GM12878 (cell line): ENCODE results near the gene ADGRL3. TPM values are rescaled to one million over a fixed set of nuclear protein-coding genes. Genes with fewer than 3 reads are reported as not detected.
"Not testable (repeated sequence)": the region's sequence is repeated elsewhere in the genome, so short reads cannot be mapped to it uniquely, and the experiment has no call there.

Source experiments
- ATAC-seq: fragments of 200-7000 bp; cut with Tn5 transposase; 3 replicates; pipeline ENCODE4 v1.9.1; 2020; ENCODE audit warnings: mild to moderate bottlenecking, moderate library complexity
- BruUV-seq: library from RNA; stranded (reverse); fragments of 400-500 nt; replicated peaks from 2 replicates; lab custom pipeline; 2021; lab: Mats Ljungman, UMichigan
- CTCF ChIA-PET: fragments of 300-600 bp; sonication (Branson Sonifier 250); formaldehyde crosslinking; extraction: SDS; loops from one replicate; lab custom pipeline; 2021; ENCODE audit warnings: inconsistent platforms; lab: Yijun Ruan, JAX
- POLR2A ChIA-PET: fragments of 350-600 bp; formaldehyde crosslinking; extraction: SDS; loops from one replicate; lab custom pipeline; 2021; ENCODE audit warnings: inconsistent platforms; lab: Charles Lee
- RAD21 ChIA-PET: fragments of 300-600 bp; sonication (Branson Sonifier 250); formaldehyde crosslinking; loops from one replicate; lab custom pipeline; 2023; ENCODE audit warnings: antibody characterized with exemption; ENCODE audit not compliant: unreplicated experiment; lab: Charles Lee
- SMC1A ChIA-PET: fragments of 300-600 bp; sonication (Branson Sonifier 250); formaldehyde crosslinking; loops from one replicate; lab custom pipeline; 2023; ENCODE audit not compliant: unreplicated experiment, uncharacterized antibody; lab: Charles Lee
- DNase-seq: peaks from one replicate; pipeline ENCODE4 v3.0.0-alpha.2; 2011; ENCODE audit warnings: low read depth, low spot score
- FAIRE-seq: peaks from 3 replicates; lab custom pipeline; 2011; peaks lifted over from hg19 to GRCh38; lab: Jason Lieb, UNC
- H2AFZ ChIP-seq: 2 replicates; pipeline ENCODE4 v1.6.0; 2011; ENCODE audit warnings: low read depth, low read length, control low read depth; ENCODE audit not compliant: control insufficient read depth
- H3K27ac ChIP-seq: 2 replicates; pipeline ENCODE4 v1.5.1; 2011; ENCODE audit warnings: control low read depth; ENCODE audit not compliant: control insufficient read depth, insufficient read depth
- H3K27me3 ChIP-seq, 2 experiments: replicated peaks in 1 of 2; 2 replicates each; pipeline versions ENCODE4 v1.6.0 to v1.6.1; 2011; ENCODE audit warnings: low read length in 1 of 2; ENCODE audit not compliant: control insufficient read depth in 2 of 2, insufficient read depth in 2 of 2
- H3K36me3 ChIP-seq, 2 experiments: 2 replicates each; pipeline ENCODE4 v1.5.1; 2011; ENCODE audit warnings: low read length in 1 of 2; ENCODE audit not compliant: control insufficient read depth in 2 of 2, insufficient read depth in 2 of 2
- H3K4me1 ChIP-seq: 2 replicates; pipeline ENCODE4 v1.6.1; 2011; ENCODE audit warnings: mild to moderate bottlenecking, low read length, moderate library complexity, mixed read lengths; ENCODE audit not compliant: control insufficient read depth, insufficient read depth
- H3K4me2 ChIP-seq: 2 replicates; pipeline ENCODE4 v1.6.0; 2011; ENCODE audit warnings: control low read depth; ENCODE audit not compliant: control insufficient read depth, insufficient read depth
- H3K4me3 ChIP-seq: fragments of 200-600 bp; sonication (generic); 2 replicates; pipeline ENCODE4 v1.5.1; 2016
- H3K79me2 ChIP-seq: 2 replicates; pipeline ENCODE4 v1.6.0; 2011; ENCODE audit warnings: low read length; ENCODE audit not compliant: control insufficient read depth, insufficient read depth
- H3K9ac ChIP-seq: 2 replicates; pipeline ENCODE4 v1.8.0; 2011; ENCODE audit warnings: low read length, control low read depth, mixed read lengths; ENCODE audit not compliant: control insufficient read depth, insufficient read depth
- H3K9me3 ChIP-seq: replicated peaks from 3 replicates; pipeline ENCODE4 v1.5.1; 2011; ENCODE audit warnings: mild to moderate bottlenecking, low read length; ENCODE audit not compliant: control insufficient read depth, insufficient read depth
- H4K20me1 ChIP-seq: 2 replicates; pipeline ENCODE4 v1.6.0; 2011; ENCODE audit not compliant: control insufficient read depth, insufficient read depth
- HDAC6 ChIP-seq: fragments of 200-600 bp; sonication (generic); IDR thresholded peaks from one replicate; pipeline ENCODE4 v1.8.0; 2017; ENCODE audit warnings: antibody characterized with exemption; ENCODE audit not compliant: unreplicated experiment
- USF1 ChIP-seq: IDR thresholded peaks from 2 replicates; pipeline ENCODE4 v1.6.1; 2011; ENCODE audit warnings: borderline replicate concordance, low read depth, mild to moderate bottlenecking, moderate library complexity, mixed read lengths, low read length; ENCODE audit not compliant: insufficient read depth; ENCODE audit errors: extremely low read length
- ZNF207 ChIP-seq: fragments of 450-650 bp; IDR thresholded peaks from 2 replicates; pipeline ENCODE4 v1.6.1; 2014; ENCODE audit warnings: antibody characterized with exemption, mild to moderate bottlenecking, borderline replicate concordance
- ZNF622 ChIP-seq: fragments of 450-650 bp; IDR thresholded peaks from 2 replicates; pipeline ENCODE4 v1.6.1; 2017; ENCODE audit warnings: mild to moderate bottlenecking, inconsistent platforms
- ZNF687 ChIP-seq: fragments of 450-650 bp; IDR thresholded peaks from 2 replicates; pipeline ENCODE4 v1.6.1; 2017; ENCODE audit warnings: mild to moderate bottlenecking, moderate library complexity
- WGBS: methylation state at CpG from one replicate; pipeline ENCODE4 v1.1.6; 2016; ENCODE audit warnings: low lambda C conversion rate; ENCODE audit not compliant: insufficient replicate concordance, insufficient coverage; ENCODE audit errors: missing lambda C conversion rate; 5-methylcytosine and 5-hydroxymethylcytosine counted together
- in situ Hi-C: fragments of 300-500 bp; cut with MboI; formaldehyde crosslinking; loops from 9 replicates; pipeline ENCODE4 v1.14.3; 2018; ENCODE audit warnings: mixed read lengths
- intact Hi-C: fragments of 100-400 bp; cut with micrococcal nuclease; formaldehyde crosslinking; loops from one replicate; pipeline ENCODE4 v1.14.2; 2022; ENCODE audit not compliant: unreplicated experiment
- polyA plus RNA-seq, 11 experiments: library from polyadenylated mRNA; depleted of rRNA in 4 of 11; unstranded in 6 of 11; stranded (reverse) in 5 of 11; fragments of >200 nt; fragmentation: Nextera tagmentation in 4 of 11; fragmentation: Illumina TruSeq in 1 of 11; extraction: Ambion mirVana in 4 of 11; extraction: Trizol in 1 of 11; gene quantifications; 1 replicate in 1 of 11; 2 replicates in 10 of 11; pipeline versions ENCODE4 v1.2.1 to v1.2.3, GENCODE V29; 2011 to 2016; ENCODE audit warnings: inconsistent platforms in 2 of 11, missing spikeins in 2 of 11, low read depth in 1 of 11
- total RNA-seq, 4 experiments: library from RNA; depleted of rRNA in 3 of 4; stranded (reverse); fragments of >200 nt in 3 of 4; fragmentation: Illumina TruSeq in 1 of 4; extraction: Trizol in 1 of 4; gene quantifications; 2 replicates each; pipeline versions ENCODE4 v1.2.1 to v1.2.3, GENCODE V29; 2013 to 2021

The ADGRL3 gene
- total and polyA plus RNA-seq, 10 of the 15 experiments (the other 5 are each of a cell fraction or from before 2014, with no cell fraction given) = 1.1 TPM; not detected in 9

- no TSS peak for BruUV-seq
- no peaks in the 10 kb centered on the region for H4K20me1 ChIP-seq
- H3K79me2 ChIP-seq = no peaks in the 10 kb centered on the region
- no peak overlapping the region for H3K4me2 ChIP-seq
- no peak overlapping the region for H3K4me3 ChIP-seq
- H3K27me3 ChIP-seq = peaks cover 0 to 3% of the 10 kb centered on the region in 2 experiments; a peak in 3 of 4 replicates
- CTCF ChIA-PET = no interaction called here
- no peak for FAIRE-seq
- no peak for DNase-seq
- H3K27ac ChIP-seq = no peak overlapping the region
- 57% methylated on average over 1 of the region's 1 CpG for WGBS
- SMC1A ChIA-PET = interaction anchor here (1.1 kb wide), 1 partner anchor 17 kb away, joined by 3 read pairs; no protein-coding TSS in a partner anchor
- RAD21 ChIA-PET = no interaction called here
- H3K9ac ChIP-seq = no peak overlapping the region
- H3K9me3 ChIP-seq = no peaks in the 10 kb centered on the region
- H3K36me3 ChIP-seq = no peaks in the 10 kb centered on the region
- intact Hi-C loops (no loop called here), in situ Hi-C loops (no loop called here)
- no peak for TF ChIP-seq USF1
- TF ChIP-seq ZNF622 = no peak
- TF ChIP-seq ZNF687 = no peak
- no peak for TF ChIP-seq HDAC6
- TF ChIP-seq ZNF207 = no peak
- POLR2A ChIA-PET = no interaction called here
- ATAC-seq = no peak
- no peak overlapping the region for H2AFZ ChIP-seq
- H3K4me1 ChIP-seq = no peaks in the 10 kb centered on the region
Observed at GRCh38 chr4:61205066-61205465, 4.9 kb downstream of the ADGRL3 start.

- H3K4me2 ChIP-seq, in situ Hi-C loops, H3K9me3 ChIP-seq, H4K20me1 ChIP-seq, SMC1A ChIA-PET, H2AFZ ChIP-seq, BruUV-seq, H3K27me3 ChIP-seq, H3K9ac ChIP-seq, H3K36me3 ChIP-seq, DNase-seq, ATAC-seq, FAIRE-seq, POLR2A ChIA-PET, H3K27ac ChIP-seq, H3K4me1 ChIP-seq, H3K4me3 ChIP-seq, RAD21 ChIA-PET, H3K79me2 ChIP-seq, intact Hi-C loops, CTCF ChIA-PET: not testable (repeated sequence)
Observed at GRCh38 chr4:61207156-61207555, 7.0 kb downstream of the ADGRL3 start.
